SK-N-SH treated with all-trans-retinoic acid at 6 μM for 48 hours (cell line): ENCODE results near the gene TMBIM4.

Experiments used
- BACH2 ChIP-seq: fragments of 250-450 bp; sonication (Bioruptor Pico); IDR thresholded peaks from 2 replicates; pipeline ENCODE4 v1.9.0; 2021; ENCODE audit warnings: mild to moderate bottlenecking, borderline replicate concordance
- ESRRG ChIP-seq: fragments of 250-450 bp; sonication (Bioruptor Pico); IDR thresholded peaks from 2 replicates; pipeline ENCODE4 v1.6.1; 2021; ENCODE audit warnings: mild to moderate bottlenecking
- ISL1 ChIP-seq: fragments of 250-450 bp; sonication (Bioruptor Pico); IDR thresholded peaks from 2 replicates; pipeline ENCODE4 v2.1.2; 2022; ENCODE audit warnings: mild to moderate bottlenecking, moderate library complexity
- PATZ1 ChIP-seq: fragments of 250-450 bp; sonication (Bioruptor Pico); IDR thresholded peaks from 2 replicates; pipeline ENCODE4 v1.8.0; 2020; ENCODE audit warnings: mild to moderate bottlenecking, moderate library complexity, borderline replicate concordance
- ZFP30 ChIP-seq: fragments of 450-650 bp; formaldehyde crosslinking; IDR thresholded peaks from 2 replicates; pipeline ENCODE4 v1.5.0; 2022; ENCODE audit warnings: mild to moderate bottlenecking, moderate library complexity
- ZNF565 ChIP-seq: fragments of 450-650 bp; formaldehyde crosslinking; conservative IDR thresholded peaks from 2 replicates; pipeline ENCODE4 v1.5.0; 2020; ENCODE audit warnings: low read depth, mild to moderate bottlenecking, moderate library complexity
- ZNF8 ChIP-seq: fragments of 450-650 bp; formaldehyde crosslinking; IDR thresholded peaks from 2 replicates; pipeline ENCODE4 v1.5.0; 2020; ENCODE audit warnings: mild to moderate bottlenecking, moderate library complexity

DNA sequence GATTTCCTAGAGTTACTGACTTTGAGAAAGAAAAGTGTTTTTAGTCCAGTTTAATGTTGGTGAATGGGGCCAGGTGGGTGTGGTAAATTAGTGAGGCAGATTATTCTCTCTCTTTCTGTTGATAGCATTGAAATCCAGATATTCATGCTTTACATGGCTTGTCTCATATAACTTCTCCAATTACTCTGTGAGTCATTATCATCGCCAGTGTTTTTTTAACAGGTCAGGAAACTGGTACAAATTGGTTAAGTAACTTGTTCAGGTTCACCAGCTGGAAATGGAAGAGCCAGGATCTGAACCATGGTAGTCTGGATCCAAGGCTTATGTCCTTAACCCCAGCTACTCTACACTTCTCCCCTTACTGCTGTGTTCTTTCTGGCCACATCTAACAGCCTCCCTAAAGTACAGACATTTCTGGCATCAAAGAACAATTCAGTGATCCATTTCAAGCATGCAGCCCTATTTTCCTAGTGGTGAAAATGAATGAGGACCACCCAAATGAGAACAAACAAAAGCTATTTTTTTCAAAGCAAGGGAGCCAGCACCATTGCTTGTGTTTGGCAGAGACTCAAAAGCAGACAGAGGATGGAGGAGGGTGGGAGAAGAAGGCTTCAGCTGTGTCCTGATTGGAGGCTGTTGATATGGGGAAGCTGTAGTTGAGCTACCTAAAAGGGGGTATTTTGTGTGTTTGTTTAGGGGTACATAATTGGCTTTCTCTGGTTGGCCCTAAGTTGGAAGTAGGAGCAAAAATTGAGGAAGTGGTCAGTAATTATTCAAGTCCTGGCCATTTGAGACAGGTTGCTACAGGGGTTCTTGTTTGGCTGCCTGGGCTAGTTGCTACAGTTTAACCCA lies 20.9 kb upstream of the TMBIM4 start:
- TF ChIP-seq ISL1 (no peak), ZFP30 (CRISPR knock-in tag) (no peak), PATZ1 (CRISPR knock-in tag) (no peak), ESRRG (CRISPR knock-in tag) (no peak), ZNF8 (CRISPR knock-in tag) (no peak), ZNF565 (no peak), BACH2 (CRISPR knock-in tag) (no peak)
